HK-2 (cell line): ENCODE data around the gene PCSK9.

ENCODE experiments used
- DNase-seq: peaks from one replicate; pipeline ENCODE4 v3.0.0-alpha.2; 2018; ENCODE audit not compliant: unreplicated experiment

PCSK9 gene

GRCh38 chr1:55059302-55060132 lies 20.2 kb downstream of the PCSK9 start:
- no peak for DNase-seq

GRCh38 chr1:55060133-55060999 lies 21.0 kb downstream of the PCSK9 start:
- DNase-seq, result no peak

GRCh38 chr1:55061000-55061705 lies 21.8 kb downstream of the PCSK9 start:
- no peak for DNase-seq

- DNase-seq, result no peak
These were observed 22.5 kb downstream of the PCSK9 start for GRCh38 chr1:55061706-55062321.

GRCh38 chr1:55062801-55063576 lies 23.6 kb downstream of the PCSK9 start:
- no peak for DNase-seq

GRCh38 chr1:55063577-55063942 lies 24.2 kb downstream of the PCSK9 start:
- no peak for DNase-seq

- DNase-seq, result no peak
These were observed 24.8 kb downstream of the PCSK9 start for GRCh38 chr1:55064071-55064581.

- DNase-seq, result no peak
These were observed 25.5 kb downstream of the PCSK9 start for GRCh38 chr1:55064861-55065263.

- DNase-seq, result no peak
These were observed 26.3 kb downstream of the PCSK9 start for GRCh38 chr1:55065648-55066047.

GRCh38 chr1:55067022-55067778 lies 27.9 kb downstream of the PCSK9 start:
- DNase-seq, result no peak

- no peak for DNase-seq
These were observed 28.6 kb downstream of the PCSK9 start for GRCh38 chr1:55067914-55068313.

- no peak for DNase-seq
These were observed 29.3 kb downstream of the PCSK9 start for GRCh38 chr1:55068638-55069037.

- no peak for DNase-seq
These were observed 29.9 kb downstream of the PCSK9 start for GRCh38 chr1:55069280-55069679.

- no peak for DNase-seq
These were observed 31.2 kb downstream of the PCSK9 start for GRCh38 chr1:55070293-55071164.

- DNase-seq, result peak; percentile 50
These were observed 32.1 kb downstream of the PCSK9 start for GRCh38 chr1:55071477-55071876.

- DNase-seq, result no peak
These were observed 34.0 kb downstream of the PCSK9 start for GRCh38 chr1:55073187-55073916.

GRCh38 chr1:55074455-55074854 lies 35.1 kb downstream of the PCSK9 start:
- DNase-seq, result no peak

- DNase-seq, result no peak
These were observed 37.0 kb downstream of the PCSK9 start for GRCh38 chr1:55076356-55076755.
